GM23248 (cell line): ENCODE measurements around the gene SLC6A9.

ENCODE experiments used
- EZH2 ChIP-seq: fragments of 200-600 bp; sonication (generic); IDR thresholded peaks from 2 replicates; pipeline ENCODE4 v1.6.1; 2018; ENCODE audit warnings: antibody characterized with exemption, mild to moderate bottlenecking; ENCODE audit not compliant: insufficient read depth, poor library complexity, severe bottlenecking
- EZH2phosphoT487 ChIP-seq: fragments of 200-600 bp; sonication (generic); IDR thresholded peaks from 2 replicates; pipeline ENCODE4 v1.6.1; 2018; ENCODE audit warnings: antibody characterized with exemption, moderate library complexity, mild to moderate bottlenecking, low read depth; ENCODE audit not compliant: insufficient read depth

- no peak for TF ChIP-seq EZH2
- TF ChIP-seq EZH2phosphoT487: no peak
Measured at GRCh38 chr1:43982241-43982640, 49.0 kb downstream of the SLC6A9 start.
